GM12872 (cell line): ENCODE data around the gene PRSS12.

Source experiments
- TF ChIP-seq, protein P1 (sequence below): IDR thresholded peaks from 3 replicates; pipeline ENCODE4 v1.5.1; 2011; ENCODE audit warnings: low read depth, mild to moderate bottlenecking, low read length, moderate library complexity; ENCODE audit not compliant: insufficient read depth

PRSS12 gene

GRCh38 chr4:118318931-118319330 lies 33.9 kb downstream of the PRSS12 start:
- TF ChIP-seq, protein P1, sequence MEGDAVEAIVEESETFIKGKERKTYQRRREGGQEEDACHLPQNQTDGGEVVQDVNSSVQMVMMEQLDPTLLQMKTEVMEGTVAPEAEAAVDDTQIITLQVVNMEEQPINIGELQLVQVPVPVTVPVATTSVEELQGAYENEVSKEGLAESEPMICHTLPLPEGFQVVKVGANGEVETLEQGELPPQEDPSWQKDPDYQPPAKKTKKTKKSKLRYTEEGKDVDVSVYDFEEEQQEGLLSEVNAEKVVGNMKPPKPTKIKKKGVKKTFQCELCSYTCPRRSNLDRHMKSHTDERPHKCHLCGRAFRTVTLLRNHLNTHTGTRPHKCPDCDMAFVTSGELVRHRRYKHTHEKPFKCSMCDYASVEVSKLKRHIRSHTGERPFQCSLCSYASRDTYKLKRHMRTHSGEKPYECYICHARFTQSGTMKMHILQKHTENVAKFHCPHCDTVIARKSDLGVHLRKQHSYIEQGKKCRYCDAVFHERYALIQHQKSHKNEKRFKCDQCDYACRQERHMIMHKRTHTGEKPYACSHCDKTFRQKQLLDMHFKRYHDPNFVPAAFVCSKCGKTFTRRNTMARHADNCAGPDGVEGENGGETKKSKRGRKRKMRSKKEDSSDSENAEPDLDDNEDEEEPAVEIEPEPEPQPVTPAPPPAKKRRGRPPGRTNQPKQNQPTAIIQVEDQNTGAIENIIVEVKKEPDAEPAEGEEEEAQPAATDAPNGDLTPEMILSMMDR = no peak

GRCh38 chr4:118317691-118318090 lies 35.1 kb downstream of the PRSS12 start:
- TF ChIP-seq, protein P1 = no peak

DNA sequence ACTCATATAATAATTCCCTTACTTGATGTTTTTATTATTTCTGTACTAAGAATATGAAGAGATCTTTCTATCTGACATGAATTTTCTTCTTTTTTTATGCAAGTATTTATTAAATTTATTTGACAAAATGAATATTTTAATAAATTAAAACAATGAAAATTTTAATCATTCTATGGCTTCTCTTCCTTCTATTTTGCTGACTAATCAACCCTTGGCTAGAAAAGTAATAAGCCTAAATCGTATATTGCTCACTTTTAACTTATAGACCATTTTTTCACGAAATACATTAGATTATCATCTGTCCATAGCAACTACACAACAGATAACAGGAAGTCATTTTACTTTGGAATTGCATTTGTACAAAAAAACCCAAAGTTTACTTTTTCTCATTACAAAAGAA lies 38.6 kb downstream of the PRSS12 start:
- TF ChIP-seq, protein P1 = no peak

GRCh38 chr4:118313098-118313497 lies 39.7 kb downstream of the PRSS12 start:
- TF ChIP-seq, protein P1 = no peak

GRCh38 chr4:118308306-118309030 lies 44.3 kb downstream of the PRSS12 start:
- TF ChIP-seq, protein P1 = no peak

GRCh38 chr4:118307643-118308042 lies 45.2 kb downstream of the PRSS12 start:
- TF ChIP-seq, protein P1 = no peak

DNA sequence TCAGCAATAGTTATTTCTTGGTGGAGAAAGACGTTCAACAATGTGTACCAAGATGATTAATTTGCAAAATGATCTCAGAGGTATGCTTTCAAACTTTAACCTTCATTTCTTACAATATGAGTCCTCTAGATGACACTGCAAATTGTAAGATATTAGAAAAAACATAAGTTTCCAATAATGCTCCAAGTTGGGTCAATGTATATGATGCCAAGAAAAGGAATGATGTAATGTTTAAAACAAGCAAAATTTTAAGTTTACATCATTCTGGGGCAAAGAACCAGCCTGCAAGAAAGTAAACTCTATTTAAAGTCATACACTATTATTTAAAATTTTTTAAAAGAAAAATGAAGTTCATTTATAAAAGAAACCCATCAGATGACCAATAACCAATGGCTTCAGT lies 56.1 kb downstream of the PRSS12 start:
- TF ChIP-seq, protein P1 = no peak
